Fibroblast of villous mesenchyme (primary cell): ENCODE results near the gene ALDH2. TPM values are rescaled to one million over a fixed set of nuclear protein-coding genes. Genes with fewer than 3 reads are reported as not detected.
A peak's percentile ranks its signal among the peaks of the same experiment; 100 is the strongest.
"Not testable (repeated sequence)": the region's sequence is repeated elsewhere in the genome, so short reads cannot be mapped to it uniquely, and the experiment has no call there.

Experiments used
- DNase-seq: peaks from one replicate; pipeline ENCODE4 v3.0.0-alpha.2; 2010; ENCODE audit warnings: low read depth
- H3K4me3 ChIP-seq: 2 replicates; pipeline ENCODE4 v1.5.1; 2011; ENCODE audit warnings: low read depth, mild to moderate bottlenecking, low read length
- CTCF ChIP-seq: IDR thresholded peaks from 2 replicates; pipeline ENCODE4 v1.5.1; 2012; ENCODE audit warnings: low read depth, mild to moderate bottlenecking, low read length; ENCODE audit not compliant: insufficient read depth
- total RNA-seq: library from RNA; depleted of rRNA; stranded (reverse); fragments of >200 nt; gene quantifications from 2 replicates; pipeline ENCODE4 v1.2.3, GENCODE V29; 2012

The ALDH2 gene
- total RNA-seq, 1 donor: 13.4 TPM

- no peak for TF ChIP-seq CTCF
- no peak for DNase-seq
- no peak overlapping the region for H3K4me3 ChIP-seq
These were observed 57.2 kb downstream of the ALDH2 start for GRCh38 chr12:111823891-111824290.

DNA sequence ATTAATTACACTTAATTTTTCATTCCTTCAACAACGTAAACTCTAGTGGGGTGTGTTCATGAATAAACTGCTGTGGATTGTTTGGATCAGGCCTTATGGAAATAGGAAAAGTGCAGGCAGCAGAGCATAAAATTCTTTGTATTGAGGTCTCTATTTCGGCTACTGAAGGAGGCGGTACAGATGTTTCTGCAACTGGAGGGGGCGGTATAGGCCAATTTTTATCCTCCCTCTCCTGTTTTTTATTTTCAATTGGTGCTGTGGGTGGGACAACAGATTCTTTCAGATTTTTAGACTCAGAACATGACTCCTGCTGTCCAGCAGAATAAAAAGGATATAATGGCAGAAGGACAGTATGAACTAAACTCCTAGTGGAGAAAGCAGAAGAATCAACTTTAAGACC lies 57.6 kb downstream of the ALDH2 start:
- peak; percentile 43 for TF ChIP-seq CTCF
- not testable (repeated sequence) for H3K4me3 ChIP-seq, DNase-seq

DNA sequence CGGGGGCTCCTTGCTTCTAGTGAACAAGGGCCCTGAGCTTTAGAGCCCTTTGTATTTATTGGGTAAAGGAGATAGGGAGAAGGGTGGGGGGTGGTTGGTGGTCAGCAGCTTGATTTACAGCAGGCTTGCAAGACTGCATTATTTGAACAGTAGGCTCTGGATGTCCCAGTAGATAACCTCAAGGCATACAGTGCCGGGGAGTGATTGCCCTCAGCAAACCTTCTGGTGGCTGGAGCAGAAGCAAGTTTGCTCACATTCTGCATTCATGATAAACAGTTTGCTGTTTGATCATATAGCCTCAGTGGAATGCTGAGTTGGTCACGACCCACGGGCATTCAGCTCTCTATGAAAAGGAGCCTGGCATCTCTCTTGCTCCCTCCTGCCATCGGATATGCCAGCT lies 58.8 kb downstream of the ALDH2 start:
- DNase-seq: no peak
- TF ChIP-seq CTCF: no peak
- no peak overlapping the region for H3K4me3 ChIP-seq

DNA sequence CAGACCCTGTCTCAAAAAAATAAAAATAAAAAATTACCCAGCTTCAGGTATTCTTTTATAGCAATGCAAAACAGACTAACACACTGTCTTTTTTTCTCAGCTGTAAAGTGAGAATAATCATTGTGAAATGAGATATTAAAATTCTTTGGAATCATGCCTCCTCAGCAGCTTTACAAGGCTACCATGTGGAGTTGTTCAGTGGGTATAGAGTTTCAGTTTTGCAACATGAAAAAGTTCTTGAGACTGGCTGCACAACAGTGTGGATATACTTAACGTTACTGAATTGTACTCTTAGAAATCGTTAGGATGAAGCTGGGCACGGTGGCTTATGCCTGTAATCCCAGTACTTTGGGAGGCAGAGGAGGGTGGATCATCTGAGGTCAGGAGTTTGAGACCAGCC lies 59.6 kb downstream of the ALDH2 start:
- H3K4me3 ChIP-seq: no peak overlapping the region
- peak; percentile 22 for DNase-seq
- TF ChIP-seq CTCF: no peak

- H3K4me3 ChIP-seq: no peak overlapping the region
- TF ChIP-seq CTCF: no peak
- no peak for DNase-seq
These were observed 60.3 kb downstream of the ALDH2 start for GRCh38 chr12:111826992-111827391.

DNA sequence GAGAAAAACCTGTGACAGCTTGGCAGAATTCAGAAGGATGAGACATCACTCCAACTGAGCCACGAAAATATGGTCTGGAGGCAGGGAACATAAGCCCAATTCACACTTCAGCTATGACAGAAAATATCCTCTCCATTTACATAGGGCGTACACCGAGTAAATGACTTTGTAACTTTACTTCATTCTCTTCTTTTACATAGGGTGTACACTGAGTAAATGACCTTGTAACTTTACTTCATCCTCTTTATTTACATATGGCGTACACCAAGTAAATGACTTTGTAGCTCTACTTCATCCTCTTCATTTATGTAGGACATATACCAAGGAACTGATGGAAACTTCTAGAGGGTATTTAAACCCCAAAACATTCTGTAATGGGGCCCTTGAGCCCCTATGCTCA lies 61.2 kb downstream of the ALDH2 start:
- no peak for DNase-seq
- TF ChIP-seq CTCF: no peak
- H3K4me3 ChIP-seq: no peak overlapping the region

DNA sequence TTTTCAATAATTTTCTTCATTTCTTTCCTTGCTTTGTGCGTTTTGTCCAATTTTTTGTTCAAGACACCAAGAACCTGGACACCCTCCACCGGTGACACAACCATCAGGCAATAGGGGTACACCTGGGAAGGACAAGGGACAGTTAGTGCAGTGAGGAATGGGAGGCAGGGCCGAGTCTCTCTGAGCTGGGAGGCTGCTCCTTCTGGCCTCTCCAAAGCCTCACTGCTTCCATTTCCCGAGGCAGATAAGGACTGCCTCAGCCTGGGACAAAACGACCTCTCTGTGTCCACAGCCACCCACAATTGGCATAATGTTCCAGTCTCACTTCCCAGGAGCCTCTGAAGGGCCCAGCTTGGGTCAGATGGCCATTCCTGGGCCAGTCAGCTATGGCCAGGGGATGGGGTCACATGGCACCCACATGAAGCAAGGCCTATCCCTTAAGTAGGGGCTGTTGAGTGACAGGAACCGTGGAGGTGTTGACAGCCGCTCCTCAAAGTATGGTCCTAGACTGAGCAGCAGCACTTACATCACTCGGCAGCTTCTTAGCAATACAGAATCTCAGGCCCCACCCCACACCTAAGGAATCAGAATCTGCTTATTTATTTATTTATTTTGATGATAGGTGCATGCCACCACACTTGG lies 61.7 kb downstream of the ALDH2 start:
- no peak for TF ChIP-seq CTCF
- no peak overlapping the region for H3K4me3 ChIP-seq
- DNase-seq: no peak

DNA sequence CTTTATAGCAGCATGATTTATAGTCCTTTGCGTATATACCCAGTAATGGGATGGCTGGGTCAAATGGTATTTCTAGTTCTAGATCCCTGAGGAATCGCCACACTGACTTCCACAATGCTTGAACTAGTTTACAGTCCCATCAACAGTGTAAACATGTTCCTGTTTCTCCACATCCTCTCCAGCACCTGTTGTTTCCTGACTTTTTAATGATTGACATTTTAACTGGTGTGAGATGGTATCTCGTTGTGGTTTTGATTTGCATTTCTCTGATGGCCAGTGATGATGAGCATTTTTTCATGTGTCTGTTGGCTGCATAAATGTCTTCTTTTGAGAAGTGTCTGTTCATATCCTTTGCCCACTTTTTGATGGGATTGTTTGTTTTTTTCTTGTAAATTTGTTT lies 62.9 kb downstream of the ALDH2 start:
- H3K4me3 ChIP-seq, DNase-seq: not testable (repeated sequence)

GRCh38 chr12:111834740-111835386 lies 68.1 kb downstream of the ALDH2 start:
- H3K4me3 ChIP-seq, DNase-seq: not testable (repeated sequence)

GRCh38 chr12:111835531-111836181 lies 68.9 kb downstream of the ALDH2 start:
- DNase-seq, H3K4me3 ChIP-seq: not testable (repeated sequence)
